H1 (cell line): ENCODE data around the gene FUNDC2. TPM values are rescaled to one million over a fixed set of nuclear protein-coding genes. Genes with fewer than 3 reads are reported as not detected.
A peak's percentile ranks its signal among the peaks of the same experiment; 100 is the strongest.

Experiments used
- CTCF ChIA-PET: fragments of 300-600 bp; sonication (Branson Sonifier 250); formaldehyde crosslinking; loops from one replicate; lab custom pipeline; 2021; ENCODE audit not compliant: partially characterized antibody; lab: Charles Lee
- POLR2A ChIA-PET: fragments of 300-600 bp; sonication (Branson Sonifier 250); formaldehyde crosslinking; loops from one replicate; lab custom pipeline; 2021; ENCODE audit warnings: inconsistent platforms; ENCODE audit not compliant: partially characterized antibody; lab: Charles Lee
- DNase-seq, 2 experiments: peaks; one replicate each; pipeline versions ENCODE4 v3.0.0 to v3.0.0-alpha.2; 2010 to 2022; ENCODE audit warnings: low spot score in 2 of 2, low read depth in 1 of 2, mixed read lengths in 1 of 2
- FAIRE-seq: peaks from 2 replicates; lab custom pipeline; 2011; peaks lifted over from hg19 to GRCh38; lab: Jason Lieb, UNC
- H2AFZ ChIP-seq: 2 replicates; pipeline ENCODE4 v1.8.1; 2012; ENCODE audit warnings: low read length, inconsistent platforms
- H2AK5ac ChIP-seq: 2 replicates; pipeline ENCODE4 v1.6.1; 2013; ENCODE audit warnings: low read depth, low read length
- H2BK120ac ChIP-seq: replicated peaks from 2 replicates; pipeline ENCODE3; 2013; ENCODE audit warnings: low read depth, low read length, inconsistent platforms
- H2BK12ac ChIP-seq: 2 replicates; pipeline ENCODE4 v1.6.1; 2013; ENCODE audit warnings: low read depth, low read length
- H2BK15ac ChIP-seq: 2 replicates; pipeline ENCODE4 v1.6.1; 2013; ENCODE audit warnings: low read length
- H2BK20ac ChIP-seq: 2 replicates; pipeline ENCODE4 v1.6.1; 2013; ENCODE audit warnings: low read length
- H2BK5ac ChIP-seq: 2 replicates; pipeline ENCODE4 v1.6.1; 2013; ENCODE audit warnings: low read depth, low read length
- H3K14ac ChIP-seq: 2 replicates; pipeline ENCODE4 v1.6.1; 2013; ENCODE audit warnings: inconsistent platforms; ENCODE audit not compliant: insufficient read length
- H3K18ac ChIP-seq: 2 replicates; pipeline ENCODE4 v1.6.1; 2013; ENCODE audit warnings: low read length; ENCODE audit errors: extremely low read depth
- H3K23ac ChIP-seq: 2 replicates; pipeline ENCODE4 v1.6.1; 2013; ENCODE audit warnings: inconsistent platforms; ENCODE audit not compliant: insufficient read length
- H3K23me2 ChIP-seq: 2 replicates; pipeline ENCODE4 v1.6.1; 2013; ENCODE audit warnings: low read depth, low read length
- H3K27ac ChIP-seq: 2 replicates; pipeline ENCODE4 v1.6.1; 2011; ENCODE audit warnings: low read depth, low read length, inconsistent platforms
- H3K27me3 ChIP-seq, 4 experiments: replicated peaks in 1 of 4; 1 replicate in 1 of 4; 2 replicates in 3 of 4; pipeline versions ENCODE4 v1.6.1 to v1.8.1; 2011 to 2013; ENCODE audit warnings: low read length in 3 of 4, mild to moderate bottlenecking in 3 of 4, inconsistent platforms in 2 of 4, mixed read lengths in 2 of 4, moderate library complexity in 1 of 4; ENCODE audit not compliant: control insufficient read depth in 3 of 4, insufficient read depth in 3 of 4; ENCODE audit errors: extremely low read depth in 1 of 4
- H3K36me3 ChIP-seq, 4 experiments: 2 replicates each; pipeline versions ENCODE4 v1.6.1 to v1.8.1; 2011 to 2013; ENCODE audit warnings: mild to moderate bottlenecking in 4 of 4, low read length in 3 of 4, moderate library complexity in 2 of 4, control low read depth in 1 of 4, inconsistent platforms in 1 of 4; ENCODE audit not compliant: insufficient read depth in 4 of 4, control insufficient read depth in 2 of 4
- H3K4ac ChIP-seq: replicated peaks from 2 replicates; pipeline ENCODE3; 2013; ENCODE audit warnings: low read length, low read depth, mixed read lengths, inconsistent platforms; ENCODE audit not compliant: insufficient read length
- H3K4me1 ChIP-seq, 4 experiments: replicated peaks in 1 of 4; 1 replicate in 1 of 4; 2 replicates in 3 of 4; pipeline versions ENCODE4 v1.6.1 to v1.8.1; 2011 to 2013; ENCODE audit warnings: low read length in 3 of 4, inconsistent platforms in 2 of 4, mixed read lengths in 1 of 4; ENCODE audit not compliant: insufficient read depth in 4 of 4, control insufficient read depth in 3 of 4
- H3K4me2 ChIP-seq, 2 experiments: 2 replicates each; pipeline versions ENCODE4 v1.6.1 to v1.8.1; 2011 to 2013; ENCODE audit warnings: low read depth in 2 of 2, low read length in 2 of 2, control low read depth in 1 of 2, inconsistent platforms in 1 of 2, mild to moderate bottlenecking in 1 of 2; ENCODE audit not compliant: insufficient read depth in 1 of 2
- H3K4me3 ChIP-seq, 4 experiments: fragments of 200-600, 300-600 bp in 1 of 4; sonication (generic), shearing (Covaris generic), sonication (Bioruptor Twin) in 1 of 4; 2 replicates each; pipeline versions ENCODE4 v1.5.1 to v1.8.1; 2011 to 2016; ENCODE audit warnings: low read length in 4 of 4, low read depth in 3 of 4, control low read depth in 2 of 4, inconsistent platforms in 2 of 4, mild to moderate bottlenecking in 2 of 4, mixed read lengths in 1 of 4, moderate library complexity in 1 of 4; ENCODE audit not compliant: insufficient read depth in 2 of 4; ENCODE audit errors: extremely low read depth in 1 of 4
- H3K56ac ChIP-seq: replicated peaks from 2 replicates; pipeline ENCODE3; 2013; ENCODE audit warnings: low read depth, mild to moderate bottlenecking, mixed read lengths, low read length, inconsistent platforms; ENCODE audit not compliant: insufficient read length
- H3K79me1 ChIP-seq: 2 replicates; pipeline ENCODE4 v1.6.1; 2013; ENCODE audit warnings: low read depth, low read length, control low read depth
- H3K79me2 ChIP-seq, 2 experiments: 2 replicates each; pipeline versions ENCODE4 v1.6.1 to v1.8.1; 2012 to 2013; ENCODE audit warnings: low read length in 2 of 2, mild to moderate bottlenecking in 2 of 2, inconsistent platforms in 1 of 2; ENCODE audit not compliant: insufficient read depth in 2 of 2, control insufficient read depth in 1 of 2
- H3K9ac ChIP-seq, 4 experiments: replicated peaks in 1 of 4; 1 replicate in 1 of 4; 2 replicates in 3 of 4; pipeline versions ENCODE4 v1.6.1 to v1.8.1; 2011 to 2013; ENCODE audit warnings: low read depth in 3 of 4, low read length in 3 of 4, control low read depth in 2 of 4, mild to moderate bottlenecking in 2 of 4, moderate library complexity in 2 of 4, inconsistent platforms in 1 of 4; ENCODE audit errors: extremely low read depth in 1 of 4
- H3K9me3 ChIP-seq, 2 experiments: 2 replicates each; pipeline versions ENCODE4 v1.6.1 to v1.8.1; 2012 to 2013; ENCODE audit warnings: mild to moderate bottlenecking in 2 of 2, moderate library complexity in 2 of 2, control low read depth in 1 of 2, inconsistent platforms in 1 of 2, low read depth in 1 of 2, low read length in 1 of 2, mixed read lengths in 1 of 2; ENCODE audit not compliant: insufficient read depth in 2 of 2
- H4K20me1 ChIP-seq, 2 experiments: replicated peaks in 1 of 2; 2 replicates each; pipeline versions ENCODE3 to v1.8.1; 2011 to 2013; ENCODE audit warnings: inconsistent platforms in 2 of 2, low read length in 2 of 2, mild to moderate bottlenecking in 1 of 2; ENCODE audit not compliant: insufficient read depth in 2 of 2, control insufficient read depth in 1 of 2
- H4K5ac ChIP-seq: 2 replicates; pipeline ENCODE4 v1.6.1; 2013; ENCODE audit warnings: low read length, low read depth, mixed read lengths, inconsistent platforms; ENCODE audit not compliant: insufficient read length
- H4K8ac ChIP-seq: 2 replicates; pipeline ENCODE4 v1.8.0; 2013; ENCODE audit warnings: mild to moderate bottlenecking, moderate library complexity, low read length, inconsistent platforms; ENCODE audit not compliant: insufficient read depth; ENCODE audit errors: extremely low read depth
- H4K91ac ChIP-seq: replicated peaks from 2 replicates; pipeline ENCODE3; 2013; ENCODE audit warnings: low read length, mixed read lengths, inconsistent platforms; ENCODE audit not compliant: insufficient read length
- BCL11A ChIP-seq, 2 experiments: IDR thresholded peaks; one replicate each; pipeline ENCODE4 v1.6.1; 2011; ENCODE audit warnings: low read depth in 2 of 2, low read length in 2 of 2, mild to moderate bottlenecking in 2 of 2
- GABPA ChIP-seq: IDR thresholded peaks from 2 replicates; pipeline ENCODE4 v1.6.1; 2011; ENCODE audit warnings: mild to moderate bottlenecking, low read length, moderate library complexity, borderline replicate concordance; ENCODE audit not compliant: insufficient read depth
- POU5F1 ChIP-seq: IDR thresholded peaks from 2 replicates; pipeline ENCODE4 v1.6.1; 2011; ENCODE audit warnings: low read depth, mild to moderate bottlenecking, low read length, moderate library complexity
- TEAD4 ChIP-seq: IDR thresholded peaks from 2 replicates; pipeline ENCODE4 v1.6.1; 2012; ENCODE audit warnings: low read depth, low read length, inconsistent platforms, mixed read lengths
- WGBS, 2 experiments: shearing (Covaris generic) in 1 of 2; methylation state at CpG; one replicate each; pipeline versions ENCODE4 v1.1.6 to v1.1.7; 2013 to 2015; ENCODE audit warnings: low lambda C conversion rate in 2 of 2, mixed read lengths in 2 of 2, inconsistent platforms in 1 of 2, low coverage in 1 of 2, missing lambda C conversion rate in 1 of 2; ENCODE audit not compliant: insufficient replicate concordance in 2 of 2, insufficient coverage in 1 of 2, insufficient read length in 1 of 2; ENCODE audit errors: extremely low coverage in 1 of 2, missing lambda C conversion rate in 1 of 2; 5-methylcytosine and 5-hydroxymethylcytosine counted together
- polyA plus RNA-seq, 7 experiments: library from polyadenylated mRNA; depleted of rRNA in 3 of 7; stranded (reverse) in 5 of 7; unstranded in 2 of 7; fragments of >200 nt in 5 of 7; fragments of 200-250 nt in 2 of 7; gene quantifications; 1 replicate in 5 of 7; 2 replicates in 1 of 7; 4 replicates in 1 of 7; pipeline versions ENCODE4 v1.2.1 to v1.2.3, GENCODE V29; 2011 to 2013; ENCODE audit warnings: missing spikeins in 2 of 7, mixed read lengths in 2 of 7
- total RNA-seq: library from RNA; stranded (reverse); fragmentation: NEBNext Ultra II Directional; extraction: Animal tissue kit (Norgen Biotek cat#: 25700); gene quantifications from 2 replicates; pipeline ENCODE4 v1.2.1, GENCODE V29; 2021
- TF ChIP-seq, protein P1 (sequence below): IDR thresholded peaks from 2 replicates; pipeline ENCODE4 v1.6.1; 2012; ENCODE audit warnings: low read length, inconsistent platforms

The FUNDC2 gene
- total and polyA plus RNA-seq, 2 of the 8 experiments (the other 6 are each of a cell fraction or from before 2014, with no cell fraction given), result 67.7 to 93.7 TPM

DNA sequence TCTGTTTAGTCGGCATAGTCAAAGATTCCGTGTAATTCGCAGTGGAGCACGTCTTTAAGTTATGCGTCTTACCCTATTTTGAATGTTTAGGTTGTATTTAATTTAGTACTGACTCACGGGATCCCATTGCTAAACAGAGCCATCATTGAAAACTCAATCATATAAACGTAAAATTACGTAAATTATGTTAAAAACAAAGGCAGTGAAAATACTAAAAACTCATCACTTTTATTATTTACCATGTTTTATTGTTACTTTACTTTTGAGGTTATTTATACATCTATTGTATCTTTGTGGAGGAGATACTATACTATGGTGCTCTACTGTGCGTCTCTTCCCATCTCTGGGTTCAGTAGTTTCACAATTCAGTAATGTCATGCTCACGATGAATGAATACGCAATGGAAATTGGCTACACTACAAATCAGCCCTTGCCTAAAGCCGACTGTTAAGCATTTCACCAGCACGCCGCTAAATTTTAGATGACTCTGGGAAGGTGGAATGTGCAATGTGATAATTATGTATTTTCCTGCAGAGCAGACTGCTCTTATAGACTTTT lies 944 bp downstream of the FUNDC2 start:
- no peak overlapping the region for H4K5ac ChIP-seq
- ChIA-PET CTCF (interaction anchor here (0.5 to 1.0 kb wide), 3 partner anchors 10 to 47 kb away, joined by 3 to 4 read pairs (median 3); no protein-coding TSS in a partner anchor), POLR2A (interaction anchor here (1.0 to 1.4 kb wide), 2 partner anchors 10 to 21 kb away, joined by 3 to 7 read pairs; no protein-coding TSS in a partner anchor)
- H3K4me2 ChIP-seq, result peak overlapping the region; percentile 62 to 79
- peak overlapping the region; percentile 48; the same call in 1 of the 2 replicates for H3K18ac ChIP-seq
- H2BK20ac ChIP-seq, result no peak overlapping the region
- no peak overlapping the region for H2BK5ac ChIP-seq
- DNase-seq, result no peak
- no peak for FAIRE-seq
- peaks cover 3% of the 10 kb centered on the region; the same call in 1 of the 2 replicates for H3K23me2 ChIP-seq
- peak overlapping the region; percentile 80; the same call in 1 of the 2 replicates for H3K27ac ChIP-seq
- H3K4me3 ChIP-seq, result peak overlapping the region; percentile 46 to 90 (median 82)
- no peaks in the 10 kb centered on the region for H3K9me3 ChIP-seq
- H3K56ac ChIP-seq, result no peak overlapping the region
- no peaks in the 10 kb centered on the region for H3K79me1 ChIP-seq
- H3K36me3 ChIP-seq, result no peaks in the 10 kb centered on the region
- H2AFZ ChIP-seq, result peak overlapping the region; percentile 44; the same call in 1 of the 2 replicates
- H3K79me2 ChIP-seq, result peaks cover 0 to 22% of the 10 kb centered on the region in 2 experiments; a peak in 2 of 4 replicates
- peak overlapping the region; percentile 61 to 88 (median 78) for H3K9ac ChIP-seq
- H4K8ac ChIP-seq, result no peak overlapping the region
- H2BK15ac ChIP-seq, result no peak overlapping the region
- no peaks in the 10 kb centered on the region for H4K20me1 ChIP-seq
- peak overlapping the region; percentile 39; the same call in 1 of the 2 replicates for H2BK12ac ChIP-seq
- TF ChIP-seq TEAD4 (no peak), POU5F1 (no peak), BCL11A (IDR thresholded peaks at IDR 0.05; ENCODE audit: low read depth in 2 of 2, low read length in 2 of 2) (no peak), GABPA (no peak)
- TF ChIP-seq, protein P1, sequence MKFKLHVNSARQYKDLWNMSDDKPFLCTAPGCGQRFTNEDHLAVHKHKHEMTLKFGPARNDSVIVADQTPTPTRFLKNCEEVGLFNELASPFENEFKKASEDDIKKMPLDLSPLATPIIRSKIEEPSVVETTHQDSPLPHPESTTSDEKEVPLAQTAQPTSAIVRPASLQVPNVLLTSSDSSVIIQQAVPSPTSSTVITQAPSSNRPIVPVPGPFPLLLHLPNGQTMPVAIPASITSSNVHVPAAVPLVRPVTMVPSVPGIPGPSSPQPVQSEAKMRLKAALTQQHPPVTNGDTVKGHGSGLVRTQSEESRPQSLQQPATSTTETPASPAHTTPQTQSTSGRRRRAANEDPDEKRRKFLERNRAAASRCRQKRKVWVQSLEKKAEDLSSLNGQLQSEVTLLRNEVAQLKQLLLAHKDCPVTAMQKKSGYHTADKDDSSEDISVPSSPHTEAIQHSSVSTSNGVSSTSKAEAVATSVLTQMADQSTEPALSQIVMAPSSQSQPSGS, result no peak
- 22% methylated on average over 14 of the region's 14 CpGs; no CpG with 5 or more reads in 1 of the 2 experiments for WGBS, 2 experiments
- H3K27me3 ChIP-seq, result no peaks in the 10 kb centered on the region
- peaks cover 0 to 3% (median under 1%) of the 10 kb centered on the region in 4 experiments; a peak in 2 of 7 replicates for H3K4me1 ChIP-seq
- peak overlapping the region; percentile 72 for H2BK120ac ChIP-seq
- no peak overlapping the region for H3K14ac ChIP-seq
- H2AK5ac ChIP-seq, result no peak overlapping the region
- H4K91ac ChIP-seq, result no peak overlapping the region
- no peak overlapping the region for H3K4ac ChIP-seq
- no peak overlapping the region for H3K23ac ChIP-seq
